Stimulated activated CD8-positive, alpha-beta memory T cell treated with anti-CD3 and anti-CD28 coated beads, Interleukin-12 subunit alpha, Interleukin-12 subunit beta, amount 100 ng/mL, for 4 hours (primary cell): ENCODE data around the gene TRIM68.

Experiments
- DNase-seq: peaks from one replicate; pipeline ENCODE4 v3.0.0-alpha.2; 2020; ENCODE audit warnings: low read depth

Gene TRIM68

DNA sequence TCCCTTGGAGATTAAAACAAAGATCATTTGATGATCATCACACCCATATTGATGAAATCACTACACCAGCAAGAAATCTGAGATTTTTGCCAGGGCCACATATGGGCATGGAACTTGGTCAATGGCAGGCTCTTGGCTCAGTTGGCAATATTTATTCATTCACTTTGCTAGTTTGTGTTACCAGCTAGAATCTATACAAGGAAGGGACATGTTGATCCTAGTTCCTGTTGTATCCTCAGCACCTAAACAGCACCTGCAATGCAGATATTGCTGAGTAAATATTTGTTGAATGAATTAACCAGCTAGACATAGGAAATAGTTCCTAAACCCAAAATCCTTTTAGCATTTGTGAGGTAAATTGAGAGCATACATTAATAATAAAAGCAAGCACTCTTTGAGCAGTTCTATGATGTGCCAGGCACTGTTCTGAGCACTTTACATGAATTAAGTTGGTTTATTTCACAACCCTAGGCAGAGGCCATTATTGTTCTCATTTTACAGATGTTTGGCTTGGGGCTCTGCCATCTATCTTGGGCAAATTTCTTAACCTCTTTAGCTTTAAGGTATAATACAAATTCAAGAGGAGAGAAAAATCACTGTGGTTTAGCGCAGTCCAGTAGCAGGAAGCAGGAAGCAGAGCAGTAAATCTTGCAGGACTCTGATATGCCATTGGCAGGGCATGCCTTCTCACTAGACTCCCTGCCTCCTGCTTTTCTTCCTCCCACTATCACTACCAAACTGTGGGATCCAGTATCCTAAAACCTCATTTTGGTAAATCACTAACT lies 1.6 kb downstream of the TRIM68 start:
- no peak for DNase-seq

DNA sequence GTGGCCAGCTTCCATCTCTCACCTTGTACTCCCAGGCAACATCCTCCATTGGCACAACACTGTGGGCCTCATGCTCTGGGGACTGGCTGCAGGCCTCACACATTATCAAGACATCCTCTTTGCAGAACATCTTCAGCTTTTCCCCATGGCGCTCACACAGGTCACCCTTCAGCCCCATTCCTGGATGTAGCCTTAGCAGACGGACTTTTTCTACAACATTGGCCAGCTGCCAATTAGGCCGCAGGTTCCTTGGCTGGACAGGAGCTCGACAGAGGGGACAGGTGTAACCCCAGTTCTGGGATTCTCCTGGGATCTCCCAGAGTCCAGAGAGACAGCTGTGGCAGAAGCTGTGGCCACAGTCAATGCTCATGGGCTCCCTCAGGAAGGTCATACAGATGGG lies 3.0 kb downstream of the TRIM68 start:
- no peak for DNase-seq

DNA sequence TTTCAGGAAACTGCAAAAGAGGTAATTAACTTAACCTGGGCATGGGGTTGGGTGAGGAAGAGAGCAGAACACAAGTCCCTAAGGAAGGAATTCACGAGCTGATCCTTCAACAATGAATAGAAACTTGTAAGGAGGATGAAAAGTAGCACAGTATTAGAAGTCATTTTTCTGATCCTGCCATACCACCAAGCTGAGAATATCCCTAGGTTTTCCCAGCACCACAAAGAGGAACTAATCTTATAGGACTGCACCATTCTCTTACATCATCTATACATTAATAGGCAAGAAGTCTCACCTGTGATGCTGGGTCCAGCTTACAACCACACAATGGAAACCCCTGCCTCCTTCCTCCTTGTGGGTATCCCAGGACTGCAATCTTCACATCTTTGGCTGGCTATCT lies 14.3 kb downstream of the TRIM68 start, which contains the start of gene OR52I1:
TSS of gene OR52I1 (plus strand) at position 301 of the 400 bp plus-strand sequence. CDS start at position 301, 0 bp downstream.
- DNase-seq, result no peak

DNA sequence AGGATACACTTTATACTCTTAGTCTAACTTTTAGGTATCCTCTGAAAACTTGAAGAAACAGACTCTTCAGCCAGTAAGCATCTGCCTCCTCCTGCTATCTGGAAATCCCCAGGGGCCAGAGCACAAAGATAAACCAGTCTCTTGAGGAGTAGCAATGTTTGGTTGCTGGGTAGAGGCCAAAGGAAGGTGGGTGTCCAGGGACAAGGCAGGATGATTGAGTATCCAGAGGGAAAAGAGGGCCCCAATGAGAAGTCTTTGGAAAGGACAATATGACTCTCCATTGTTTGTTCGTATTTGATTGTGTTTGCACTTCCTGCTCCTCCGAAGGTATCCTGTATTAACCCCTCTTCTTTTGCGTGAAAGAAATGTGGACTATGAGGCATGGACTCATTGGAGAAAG lies 19.0 kb downstream of the TRIM68 start:
- DNase-seq, result no peak

DNA sequence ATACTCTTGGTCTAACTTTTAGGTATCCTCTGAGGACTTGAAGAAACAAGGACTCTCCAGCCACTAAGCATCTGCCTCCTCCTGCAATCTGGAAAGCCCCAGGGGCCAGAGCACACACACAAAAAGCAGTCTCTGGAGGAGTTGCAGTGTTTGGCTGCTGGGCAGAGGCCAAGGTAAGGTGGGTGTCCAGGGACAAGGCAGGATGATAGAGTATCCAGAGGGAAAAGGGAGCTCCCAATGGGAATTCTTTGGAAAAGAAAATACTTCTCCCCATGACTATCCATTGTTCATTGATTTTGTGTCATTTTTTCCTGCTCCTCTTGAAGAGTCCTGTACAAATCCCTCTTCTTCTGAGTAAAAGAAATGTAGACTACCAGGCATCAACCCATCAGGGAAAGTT lies 26.6 kb downstream of the TRIM68 start, which contains the start of gene OR52I2:
TSS of gene OR52I2 (plus strand) at position 301 of the 400 bp plus-strand sequence.
- DNase-seq, result no peak

DNA sequence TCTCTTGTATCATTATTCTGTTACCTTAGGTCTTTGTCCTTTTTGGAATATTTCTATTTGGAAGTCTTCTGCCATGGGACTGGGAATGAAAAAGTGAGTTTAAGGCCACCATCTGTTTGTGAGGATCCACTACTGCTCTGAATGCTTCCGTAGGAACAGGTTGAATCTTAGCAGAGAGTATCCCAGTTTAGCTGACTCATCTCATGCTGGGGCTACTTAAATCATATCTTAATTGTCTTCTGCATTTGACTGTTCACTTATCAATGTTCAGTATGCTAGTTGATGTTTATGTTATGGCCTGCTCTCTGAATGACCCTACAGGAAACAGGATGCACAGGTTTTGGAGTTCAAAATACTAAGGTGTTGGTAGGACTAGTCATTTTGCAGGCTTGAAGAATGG lies 27.9 kb downstream of the TRIM68 start:
- DNase-seq, result no peak

DNA sequence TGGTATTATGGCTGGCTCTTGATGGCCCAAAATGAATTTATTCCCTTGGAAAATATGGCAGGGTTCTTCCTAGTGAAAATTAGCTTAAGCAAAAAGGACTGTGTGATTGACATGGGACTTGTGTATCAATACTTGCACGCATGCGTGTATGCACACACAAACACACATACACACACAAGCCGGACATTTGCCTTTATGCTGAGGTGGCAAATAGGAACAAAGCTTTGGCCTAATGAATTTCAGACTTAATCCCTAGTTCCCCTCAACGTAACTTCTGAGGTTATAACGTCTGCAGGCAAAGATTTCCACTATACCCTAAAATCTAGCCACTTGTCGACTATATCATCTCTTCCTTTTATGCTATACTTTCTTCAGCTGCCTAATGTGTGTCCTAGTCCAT lies 29.4 kb downstream of the TRIM68 start:
- no peak for DNase-seq

DNA sequence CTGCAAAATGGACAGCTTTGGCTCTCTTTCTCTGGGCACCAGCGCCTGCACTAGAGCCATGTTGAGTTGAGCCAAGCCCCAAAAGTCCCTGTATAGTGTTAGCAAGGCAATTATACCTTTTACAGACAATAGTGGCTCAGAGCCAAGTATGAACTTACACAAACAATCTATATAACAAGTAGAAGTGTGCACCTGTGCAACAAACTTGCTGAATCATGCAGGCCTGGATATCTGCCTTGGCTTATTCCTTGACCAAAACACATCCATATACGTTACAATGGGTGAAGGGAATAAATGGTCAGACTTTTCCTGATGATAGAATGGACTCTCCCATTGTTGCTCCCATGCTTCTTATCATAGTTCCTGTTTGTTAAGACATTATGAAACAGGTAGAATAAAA lies 30.3 kb downstream of the TRIM68 start:
- DNase-seq, result no peak

DNA sequence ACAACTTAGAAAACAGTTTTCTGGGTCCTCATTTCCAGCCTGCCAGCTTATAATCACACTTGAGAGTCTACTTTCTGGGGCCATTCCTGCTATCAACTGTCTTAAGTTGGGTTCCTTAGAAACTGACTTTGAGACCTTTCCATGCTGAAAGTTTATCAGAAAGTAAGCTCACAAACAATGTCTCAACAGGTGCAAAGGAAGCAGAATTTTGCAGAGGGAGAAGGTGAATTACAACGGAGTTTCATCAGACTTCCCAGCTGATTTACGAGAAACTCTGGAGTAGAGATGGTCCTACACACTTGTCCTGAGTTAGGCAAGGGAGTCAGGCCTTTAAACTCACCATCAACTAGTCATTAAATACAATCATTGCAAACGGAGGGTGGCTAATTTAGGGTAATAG lies 31.2 kb downstream of the TRIM68 start:
- no peak for DNase-seq

DNA sequence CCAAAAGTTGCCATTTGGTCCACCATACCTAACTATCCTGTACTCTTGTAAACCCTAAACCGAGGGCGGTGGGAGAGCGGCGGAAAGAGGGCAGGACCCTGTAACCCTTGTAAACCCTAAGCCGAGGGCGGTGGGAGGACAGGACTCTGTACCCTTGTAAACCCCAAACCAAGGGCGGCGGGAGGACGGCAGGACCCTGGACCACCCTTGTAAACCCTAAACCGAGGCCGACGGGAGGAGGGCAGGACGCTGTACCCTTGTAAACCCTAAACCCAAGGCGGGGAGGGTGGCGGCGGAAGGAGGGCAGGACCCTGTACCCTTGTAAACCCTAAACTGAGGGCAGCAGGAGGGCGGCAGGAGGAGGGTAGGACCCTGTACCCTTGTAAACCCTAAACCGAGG lies 39.0 kb downstream of the TRIM68 start:
- DNase-seq, result no peak

DNA sequence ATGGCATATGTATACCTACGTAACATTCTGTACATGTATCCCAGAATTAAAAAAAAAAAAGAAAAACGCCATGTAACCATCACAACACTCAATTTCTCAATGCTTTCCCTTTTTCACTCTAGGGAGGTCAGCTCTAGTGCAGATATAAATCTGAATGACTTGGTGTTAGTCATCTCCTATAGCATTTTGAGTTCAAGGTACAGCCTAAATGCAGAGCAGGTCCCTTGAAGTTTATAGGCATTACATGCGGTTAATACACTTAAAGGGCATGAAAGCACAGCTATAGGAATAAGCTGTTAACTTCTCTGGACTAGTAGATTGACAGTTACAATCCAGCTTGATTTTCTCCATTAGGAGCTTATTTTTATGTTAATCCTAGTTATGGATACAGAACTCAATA lies 42.7 kb downstream of the TRIM68 start:
- DNase-seq, result no peak

DNA sequence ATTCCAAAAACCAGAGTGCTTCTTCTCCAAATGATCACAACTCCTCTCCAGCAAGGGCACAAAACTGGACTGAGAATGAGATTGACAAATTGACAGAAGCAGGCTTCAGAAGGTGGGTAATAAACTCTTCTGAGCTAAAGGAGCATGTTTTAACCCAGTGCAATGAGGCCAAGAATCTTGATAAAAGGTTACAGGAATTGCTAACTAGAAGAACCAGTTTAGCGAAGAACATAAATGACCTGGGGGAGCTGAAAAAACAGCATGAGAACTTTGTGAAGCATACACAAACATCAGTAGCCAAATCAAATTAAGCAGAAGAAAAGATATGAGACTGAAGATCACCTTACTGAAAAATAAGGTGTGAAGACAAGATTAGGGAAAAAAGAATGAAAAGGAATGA lies 47.6 kb downstream of the TRIM68 start:
- no peak for DNase-seq

DNA sequence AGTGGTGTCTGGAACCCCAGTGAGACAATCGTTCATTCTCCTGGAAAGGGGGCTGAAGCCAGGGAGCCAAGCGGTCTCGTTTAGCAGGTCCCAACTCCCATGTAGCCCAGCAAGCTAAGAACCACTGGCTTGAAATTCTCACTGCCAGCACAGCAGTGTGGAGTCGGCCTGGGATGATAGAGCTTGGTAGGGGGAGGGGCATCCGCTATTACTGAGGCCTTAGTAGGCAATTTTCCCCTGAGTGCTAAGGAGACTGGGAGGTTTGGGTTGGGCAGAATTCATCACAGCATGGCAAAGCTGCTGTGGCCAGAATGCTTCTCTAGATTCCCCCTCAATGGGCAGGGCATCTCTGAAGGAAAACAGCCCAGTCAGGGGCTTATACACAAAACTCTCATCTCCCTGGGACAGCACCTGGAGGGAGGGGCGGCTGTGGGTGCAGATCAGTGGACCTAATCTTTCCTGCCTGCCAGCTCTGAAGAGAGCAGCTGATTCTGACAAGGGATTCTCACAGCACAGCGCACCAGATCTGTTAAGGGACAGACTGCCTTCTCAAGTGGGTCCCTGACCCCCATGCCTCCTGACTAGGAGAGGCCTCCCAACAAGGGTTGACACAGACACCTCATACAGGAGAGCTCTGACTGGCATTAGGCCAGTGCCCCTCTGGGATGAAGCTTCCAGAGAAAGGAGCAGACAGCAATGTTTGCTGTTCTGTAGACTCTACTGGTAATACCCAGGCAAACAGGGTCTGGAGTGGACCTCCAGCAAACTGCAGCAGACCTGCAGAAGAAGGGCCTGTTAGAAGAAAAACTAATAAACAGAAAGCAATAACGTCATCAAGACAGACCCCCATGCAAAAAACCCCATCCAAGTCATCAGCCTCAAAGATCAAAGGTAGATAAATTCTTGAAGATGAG lies 48.2 kb downstream of the TRIM68 start:
- no peak for DNase-seq

DNA sequence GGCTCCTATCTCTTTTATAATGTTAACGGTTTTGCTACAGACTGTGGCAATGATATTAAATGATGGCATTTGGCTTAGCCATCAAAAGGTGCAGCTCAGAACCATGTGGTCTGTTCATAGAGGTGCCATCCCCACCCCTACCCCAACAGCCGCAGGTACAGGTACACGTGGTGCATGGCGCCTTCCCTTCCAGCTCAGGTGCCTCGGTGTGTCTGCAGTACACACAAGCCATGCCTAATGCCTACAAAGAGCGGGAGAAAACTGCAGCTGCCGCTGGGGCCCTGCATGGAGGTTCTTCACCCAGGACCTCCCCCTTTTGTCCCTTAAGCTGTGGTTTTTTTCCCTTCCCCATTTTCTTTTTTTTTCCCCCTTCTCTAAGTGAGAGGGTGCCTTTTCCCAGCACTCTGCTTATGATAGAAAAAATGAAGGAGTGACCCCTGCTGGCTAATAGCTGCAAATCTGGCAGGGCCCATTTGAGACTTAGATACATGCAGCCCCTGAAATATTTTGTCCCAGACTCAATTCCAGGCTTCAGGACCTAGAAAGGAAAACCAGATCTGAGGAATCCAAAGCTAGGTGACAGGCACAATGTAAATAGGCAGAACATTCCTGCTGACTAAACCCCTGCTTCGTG lies 56.6 kb downstream of the TRIM68 start:
- DNase-seq, result no peak
